GM13976 (cell line): ENCODE results near the gene ZBTB34.

Source experiments
- DNase-seq: peaks from one replicate; pipeline ENCODE4 v3.0.0; 2012; ENCODE audit warnings: low spot score
- in situ Hi-C: fragments of 300-500 bp; cut with MboI; formaldehyde crosslinking; loops from one replicate; pipeline ENCODE4 v1.12.0; 2022; ENCODE audit warnings: low sequenced_read_pairs, mixed read lengths, inconsistent platforms; ENCODE audit not compliant: unreplicated experiment
- TF ChIP-seq, protein P1 (sequence below): IDR thresholded peaks from 2 replicates; pipeline ENCODE4 v1.5.1; 2012; ENCODE audit warnings: borderline replicate concordance, mild to moderate bottlenecking; ENCODE audit not compliant: insufficient read depth; ENCODE audit errors: extremely low read depth, missing control alignments, control extremely low read depth

ZBTB34 gene

DNA sequence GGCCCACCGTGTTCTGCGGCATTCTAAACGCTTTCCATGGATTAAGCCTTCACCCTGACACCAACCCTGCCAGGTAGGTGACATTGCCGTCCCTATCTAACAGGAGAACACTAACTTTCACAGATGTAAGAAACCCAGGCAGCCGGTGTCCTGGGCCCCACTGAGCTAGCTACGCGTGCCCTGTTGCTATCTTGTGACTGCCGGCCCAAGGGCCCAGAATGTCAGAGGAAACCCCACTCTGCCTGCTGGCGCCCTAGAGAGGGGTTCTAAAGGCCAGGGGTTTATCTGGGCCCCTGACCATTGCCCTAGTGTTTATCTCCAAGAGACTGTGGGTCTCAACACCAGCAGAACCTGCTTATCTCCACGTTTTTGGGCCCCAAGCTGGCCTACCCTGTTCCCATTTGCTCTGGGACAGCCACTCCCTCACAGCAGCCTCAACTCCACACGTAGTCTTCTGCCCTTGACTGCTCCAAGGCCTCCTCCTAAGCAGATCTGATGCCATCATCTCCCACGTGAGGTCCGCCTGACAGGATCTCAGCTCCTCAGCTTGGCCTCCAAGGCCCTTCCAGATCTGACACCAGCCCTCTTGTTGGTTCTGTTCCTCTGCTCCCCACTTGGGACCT is 18.1 kb upstream of the ZBTB34 start:
- no peak for DNase-seq
- in situ Hi-C loops: no loop called here
- TF ChIP-seq, protein P1, sequence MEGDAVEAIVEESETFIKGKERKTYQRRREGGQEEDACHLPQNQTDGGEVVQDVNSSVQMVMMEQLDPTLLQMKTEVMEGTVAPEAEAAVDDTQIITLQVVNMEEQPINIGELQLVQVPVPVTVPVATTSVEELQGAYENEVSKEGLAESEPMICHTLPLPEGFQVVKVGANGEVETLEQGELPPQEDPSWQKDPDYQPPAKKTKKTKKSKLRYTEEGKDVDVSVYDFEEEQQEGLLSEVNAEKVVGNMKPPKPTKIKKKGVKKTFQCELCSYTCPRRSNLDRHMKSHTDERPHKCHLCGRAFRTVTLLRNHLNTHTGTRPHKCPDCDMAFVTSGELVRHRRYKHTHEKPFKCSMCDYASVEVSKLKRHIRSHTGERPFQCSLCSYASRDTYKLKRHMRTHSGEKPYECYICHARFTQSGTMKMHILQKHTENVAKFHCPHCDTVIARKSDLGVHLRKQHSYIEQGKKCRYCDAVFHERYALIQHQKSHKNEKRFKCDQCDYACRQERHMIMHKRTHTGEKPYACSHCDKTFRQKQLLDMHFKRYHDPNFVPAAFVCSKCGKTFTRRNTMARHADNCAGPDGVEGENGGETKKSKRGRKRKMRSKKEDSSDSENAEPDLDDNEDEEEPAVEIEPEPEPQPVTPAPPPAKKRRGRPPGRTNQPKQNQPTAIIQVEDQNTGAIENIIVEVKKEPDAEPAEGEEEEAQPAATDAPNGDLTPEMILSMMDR: no peak

DNA sequence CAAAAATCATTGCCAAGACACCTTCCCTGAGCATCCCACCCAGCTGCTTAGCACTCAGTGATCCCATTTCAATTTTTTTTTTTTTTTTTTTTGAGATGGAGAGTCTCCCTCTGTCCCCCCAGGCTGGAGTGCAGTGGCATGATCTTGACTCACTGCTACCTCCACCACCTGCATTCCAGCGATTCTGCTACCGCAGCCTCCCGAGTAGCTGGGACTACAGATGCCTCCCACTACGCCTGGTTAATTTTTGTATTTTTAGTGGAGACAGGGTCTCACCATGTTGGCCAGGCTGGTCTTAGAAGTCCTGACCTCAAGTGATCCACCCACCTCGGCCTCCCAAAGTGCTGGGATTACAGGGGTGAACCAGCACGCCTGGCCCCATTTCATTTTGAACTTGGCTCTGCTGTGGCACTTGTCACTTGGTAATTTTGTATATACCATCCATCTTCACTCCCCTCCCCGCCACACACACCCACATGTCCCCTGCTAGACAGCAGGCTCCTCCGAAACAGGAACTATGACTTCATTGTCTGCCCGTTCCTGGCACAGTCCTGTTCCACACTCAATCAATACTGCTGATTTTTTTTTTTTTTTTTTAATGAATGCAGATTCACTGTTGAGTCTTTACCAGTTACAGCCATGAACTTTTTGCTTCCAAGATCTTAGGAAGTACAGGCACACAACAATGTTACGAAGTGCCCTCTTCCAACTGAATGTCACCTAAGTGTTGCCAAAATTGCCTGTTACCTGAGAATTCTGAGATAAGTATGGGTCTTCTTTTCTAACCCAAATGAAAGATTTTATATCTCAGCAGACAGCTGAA is 17.3 kb upstream of the ZBTB34 start:
- TF ChIP-seq, protein P1: no peak
- DNase-seq: no peak
- in situ Hi-C loops: no loop called here

DNA sequence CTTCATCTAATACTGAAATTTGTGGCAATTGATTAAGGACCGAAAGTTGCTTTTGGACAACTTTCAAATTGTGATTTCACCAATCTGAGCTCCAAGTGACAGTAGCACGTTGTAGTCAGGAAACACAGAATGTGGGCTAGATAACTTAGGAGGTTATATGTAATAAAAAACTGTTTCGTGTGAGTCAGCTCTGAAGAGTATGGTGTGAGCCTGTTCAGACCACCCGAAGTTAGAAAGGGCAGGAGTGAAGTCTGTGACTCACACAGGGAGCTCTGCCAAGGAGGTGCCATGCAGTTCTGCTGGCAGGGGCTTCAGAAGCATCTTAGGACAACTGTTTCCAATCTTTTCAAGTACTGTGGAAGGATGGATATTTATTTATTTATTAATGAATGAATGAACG is 16.4 kb upstream of the ZBTB34 start:
- TF ChIP-seq, protein P1: no peak
- in situ Hi-C loops: no loop called here
- DNase-seq: no peak

DNA sequence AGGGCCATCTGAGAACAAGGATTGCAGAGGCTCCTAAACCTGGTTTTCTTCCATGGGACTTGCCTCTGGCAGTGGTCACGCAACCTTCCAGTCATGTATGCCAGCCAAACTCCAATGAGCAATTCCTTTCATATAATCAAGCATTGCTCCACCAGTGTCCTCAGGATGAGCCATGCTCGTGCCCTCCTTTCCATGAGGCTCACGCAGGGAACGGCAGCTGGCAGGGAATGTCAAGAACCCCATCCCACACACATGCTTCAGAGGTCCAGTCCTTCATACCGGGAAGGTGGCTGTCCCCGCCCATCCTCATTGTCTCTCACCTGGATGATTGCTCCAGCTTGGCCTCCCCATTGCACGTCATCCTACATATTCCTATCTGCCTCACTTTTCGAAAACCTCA is 13.4 kb upstream of the ZBTB34 start:
- in situ Hi-C loops: no loop called here
- TF ChIP-seq, protein P1: no peak
- DNase-seq: no peak

DNA sequence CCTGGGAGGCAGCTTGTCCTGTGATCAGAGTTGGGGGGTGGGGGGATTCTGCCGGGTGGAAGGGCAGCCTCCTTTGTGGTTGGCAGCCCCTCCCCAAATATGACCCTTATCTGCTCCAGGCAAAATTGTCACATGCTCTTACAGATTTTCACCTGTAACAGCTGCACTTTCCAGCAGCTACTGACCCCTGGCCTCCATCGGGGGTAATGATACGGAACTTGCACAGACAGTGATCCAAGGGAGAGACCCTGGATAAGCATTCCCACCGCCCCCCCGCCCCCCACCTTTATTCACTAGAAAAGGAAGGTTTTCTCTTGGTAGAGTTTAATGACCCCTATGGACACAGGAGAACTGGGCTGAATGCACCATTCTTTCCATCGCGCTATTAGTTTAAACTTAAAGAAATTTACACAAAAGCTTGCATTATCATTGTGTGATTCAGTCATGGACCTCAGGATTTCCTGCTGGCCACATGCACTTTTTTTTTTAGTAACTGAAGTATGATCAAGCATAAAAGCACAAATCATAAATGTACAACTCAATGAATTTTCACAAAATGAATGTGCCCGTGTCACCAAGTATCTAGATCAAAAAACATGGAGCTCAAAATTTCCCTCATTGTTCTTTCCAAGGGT is 10.7 kb upstream of the ZBTB34 start:
- in situ Hi-C loops: no loop called here
- TF ChIP-seq, protein P1: no peak
- no peak for DNase-seq

DNA sequence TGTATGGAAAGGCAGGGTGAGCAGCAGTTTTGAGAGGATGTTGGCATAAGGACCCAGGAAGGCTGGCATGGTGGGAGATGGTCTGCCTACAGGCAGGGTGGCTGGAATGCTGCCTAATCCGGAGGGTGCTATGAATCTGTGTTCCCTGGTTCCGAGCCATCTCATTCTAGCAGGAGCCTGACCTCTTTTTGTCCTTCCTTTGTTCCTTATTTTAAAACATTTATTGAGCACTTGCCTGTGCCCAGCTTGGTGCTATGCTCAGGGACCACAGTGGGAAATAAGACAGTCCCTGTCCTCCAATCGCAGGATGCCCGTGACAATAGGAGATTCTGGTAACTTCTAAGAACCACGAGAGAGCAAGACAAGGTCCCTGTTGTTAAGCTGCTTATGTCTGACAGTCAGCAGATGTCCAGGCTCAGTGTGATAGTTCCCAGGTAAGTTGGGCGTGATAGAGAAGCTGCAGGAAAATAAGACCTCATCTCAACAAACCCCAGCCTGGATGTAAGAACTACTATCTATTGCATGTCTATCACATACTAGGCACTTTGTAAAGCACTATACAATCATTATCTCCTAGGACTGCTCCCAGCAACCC is 9.1 kb upstream of the ZBTB34 start:
- TF ChIP-seq, protein P1: no peak
- no peak for DNase-seq
- in situ Hi-C loops: no loop called here
